ENCODE results near the gene RNF10.
"Not testable (repeated sequence)": the region's sequence is repeated elsewhere in the genome, so short reads cannot be mapped to it uniquely, and the experiment has no call there.

Gene RNF10

DNA sequence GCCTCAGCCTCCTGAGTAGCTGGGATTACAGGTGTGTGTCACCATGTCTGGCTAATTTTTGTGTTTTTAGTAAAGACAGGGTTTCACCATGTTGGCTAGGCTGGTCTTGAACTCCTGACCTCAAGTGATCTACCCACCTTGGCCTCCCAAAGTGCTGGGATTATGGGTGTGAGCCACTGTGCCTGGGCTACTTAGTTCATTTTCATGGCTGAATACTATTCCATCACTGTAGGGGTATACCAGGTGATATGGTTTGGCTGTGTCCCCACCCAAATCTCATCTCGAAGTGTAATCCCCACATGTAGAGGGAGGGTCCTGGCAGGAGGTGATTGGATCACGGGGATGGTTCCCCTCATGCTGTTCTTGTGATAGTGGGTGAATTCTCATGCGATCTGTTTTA, 83.0 kb downstream of the RNF10 start:
- DNase-seq (ENCODE audit: low read depth), result not testable (repeated sequence)

GRCh38 chr12:120617767-120618166, 83.6 kb downstream of the RNF10 start:
- not testable (repeated sequence) for DNase-seq (ENCODE audit: low read depth)

GRCh38 chr12:120618954-120619615, 84.9 kb downstream of the RNF10 start:
- no peak for DNase-seq (ENCODE audit: low read depth)

- DNase-seq (ENCODE audit: low read depth), result no peak
Observed at GRCh38 chr12:120620624-120621023, 86.5 kb downstream of the RNF10 start.

- no peak for DNase-seq (ENCODE audit: low read depth)
Observed at GRCh38 chr12:120625557-120626419, 91.6 kb downstream of the RNF10 start.

Measured in fibroblast of the conjunctiva (primary cell).